Measurements from ENCODE around the gene DCLRE1C. TPM values are rescaled to one million over a fixed set of nuclear protein-coding genes. Genes with fewer than 3 reads are reported as not detected.

Gene DCLRE1C
- total and polyA plus RNA-seq, 9 of the 15 experiments (the other 6 are each of a cell fraction or from before 2014, with no cell fraction given): 8.8 to 22.2 (median 13.9) TPM

DNA sequence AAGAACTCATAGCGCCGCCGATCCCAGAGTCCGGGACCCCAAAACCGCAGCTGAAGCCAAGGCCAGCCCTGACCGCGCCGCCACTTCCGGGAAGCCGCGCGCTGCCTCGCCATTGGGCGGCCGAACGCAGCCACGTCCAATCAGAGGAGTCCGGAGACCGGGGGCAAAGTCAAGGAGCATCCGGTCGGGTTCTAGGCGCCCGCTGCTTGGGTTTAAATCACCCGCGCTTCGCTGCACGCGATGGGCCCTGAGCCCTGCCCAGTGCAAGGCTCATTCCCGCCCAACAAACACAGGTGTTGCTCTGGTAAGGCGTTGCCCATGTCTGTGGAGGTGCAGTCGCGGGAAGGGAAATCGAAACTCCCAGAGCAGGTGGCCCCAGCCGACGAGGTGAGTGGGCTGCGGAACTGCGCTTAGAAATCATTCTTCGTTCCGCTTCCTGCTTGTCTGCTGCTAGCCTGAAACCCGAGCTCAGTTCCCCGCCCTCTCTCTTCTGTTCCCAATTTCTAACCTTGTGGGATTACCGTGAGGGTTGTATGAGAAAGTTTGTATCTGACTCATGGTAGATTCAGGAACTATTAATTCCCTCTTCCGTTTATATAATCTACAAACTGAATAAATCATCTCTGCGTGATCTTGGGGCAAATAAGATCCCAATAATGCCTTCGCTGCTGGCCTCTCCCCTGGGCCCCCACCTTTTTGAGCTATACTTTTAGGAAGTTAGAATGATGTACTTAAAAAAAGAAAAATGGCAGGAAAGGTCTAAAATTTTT, at the start of gene DCLRE1C (continued):
- TF ChIP-seq KLF16 (IDR thresholded peaks at IDR 0.05): no peak
- no peak for TF ChIP-seq HDAC8 (tag; IDR thresholded peaks at IDR 0.05)
- TF ChIP-seq, protein P1, sequence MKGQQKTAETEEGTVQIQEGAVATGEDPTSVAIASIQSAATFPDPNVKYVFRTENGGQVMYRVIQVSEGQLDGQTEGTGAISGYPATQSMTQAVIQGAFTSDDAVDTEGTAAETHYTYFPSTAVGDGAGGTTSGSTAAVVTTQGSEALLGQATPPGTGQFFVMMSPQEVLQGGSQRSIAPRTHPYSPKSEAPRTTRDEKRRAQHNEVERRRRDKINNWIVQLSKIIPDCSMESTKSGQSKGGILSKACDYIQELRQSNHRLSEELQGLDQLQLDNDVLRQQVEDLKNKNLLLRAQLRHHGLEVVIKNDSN (CRISPR knock-in tag; IDR thresholded peaks at IDR 0.05): 0 out of 2 replicates have a peak, but pooled peaks have one; percentile 29
- no peak for TF ChIP-seq SNIP1 (IDR thresholded peaks at IDR 0.05; ENCODE audit: low read depth)
- no peak for TF ChIP-seq ZBTB7A (IDR thresholded peaks at IDR 0.05; ENCODE audit: borderline replicate concordance, control insufficient read depth, low read depth, low read length)
- no peak for TF ChIP-seq NR2F6 (CRISPR knock-in tag; IDR thresholded peaks at IDR 0.05)
- no peak for TF ChIP-seq ZNF695 (CRISPR knock-in tag; IDR thresholded peaks at IDR 0.05)
- TF ChIP-seq, protein P2, sequence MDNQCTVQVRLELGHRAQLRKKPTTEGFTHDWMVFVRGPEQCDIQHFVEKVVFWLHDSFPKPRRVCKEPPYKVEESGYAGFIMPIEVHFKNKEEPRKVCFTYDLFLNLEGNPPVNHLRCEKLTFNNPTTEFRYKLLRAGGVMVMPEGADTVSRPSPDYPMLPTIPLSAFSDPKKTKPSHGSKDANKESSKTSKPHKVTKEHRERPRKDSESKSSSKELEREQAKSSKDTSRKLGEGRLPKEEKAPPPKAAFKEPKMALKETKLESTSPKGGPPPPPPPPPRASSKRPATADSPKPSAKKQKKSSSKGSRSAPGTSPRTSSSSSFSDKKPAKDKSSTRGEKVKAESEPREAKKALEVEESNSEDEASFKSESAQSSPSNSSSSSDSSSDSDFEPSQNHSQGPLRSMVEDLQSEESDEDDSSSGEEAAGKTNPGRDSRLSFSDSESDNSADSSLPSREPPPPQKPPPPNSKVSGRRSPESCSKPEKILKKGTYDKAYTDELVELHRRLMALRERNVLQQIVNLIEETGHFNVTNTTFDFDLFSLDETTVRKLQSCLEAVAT (IDR thresholded peaks at IDR 0.05): peak in 1 of 2 experiments; percentile 71; a peak in 1 of 4 replicates
- TF ChIP-seq MECOM (CRISPR knock-in tag; IDR thresholded peaks at IDR 0.05): no peak
- no peak for TF ChIP-seq HIVEP1 (CRISPR knock-in tag; IDR thresholded peaks at IDR 0.05)
- TF ChIP-seq TBL1XR1 (IDR thresholded peaks at IDR 0.05; ENCODE audit: low read length in 2 of 2): 0 out of 4 replicates have a peak, but pooled peaks of 1 of the 2 experiments have one; percentile 6
- TF ChIP-seq YBX1 (IDR thresholded peaks at IDR 0.05): no peak
- TF ChIP-seq ETV1 (tag; conservative IDR thresholded peaks at IDR 0.05; ENCODE audit: low read depth): peak; percentile 93
- TF ChIP-seq, protein P3, sequence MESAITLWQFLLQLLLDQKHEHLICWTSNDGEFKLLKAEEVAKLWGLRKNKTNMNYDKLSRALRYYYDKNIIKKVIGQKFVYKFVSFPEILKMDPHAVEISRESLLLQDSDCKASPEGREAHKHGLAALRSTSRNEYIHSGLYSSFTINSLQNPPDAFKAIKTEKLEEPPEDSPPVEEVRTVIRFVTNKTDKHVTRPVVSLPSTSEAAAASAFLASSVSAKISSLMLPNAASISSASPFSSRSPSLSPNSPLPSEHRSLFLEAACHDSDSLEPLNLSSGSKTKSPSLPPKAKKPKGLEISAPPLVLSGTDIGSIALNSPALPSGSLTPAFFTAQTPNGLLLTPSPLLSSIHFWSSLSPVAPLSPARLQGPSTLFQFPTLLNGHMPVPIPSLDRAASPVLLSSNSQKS (CRISPR knock-in tag; IDR thresholded peaks at IDR 0.05): no peak
- TF ChIP-seq KLF13 (tag; IDR thresholded peaks at IDR 0.05; ENCODE audit: borderline replicate concordance, low read depth): no peak
- TF ChIP-seq, protein P4, sequence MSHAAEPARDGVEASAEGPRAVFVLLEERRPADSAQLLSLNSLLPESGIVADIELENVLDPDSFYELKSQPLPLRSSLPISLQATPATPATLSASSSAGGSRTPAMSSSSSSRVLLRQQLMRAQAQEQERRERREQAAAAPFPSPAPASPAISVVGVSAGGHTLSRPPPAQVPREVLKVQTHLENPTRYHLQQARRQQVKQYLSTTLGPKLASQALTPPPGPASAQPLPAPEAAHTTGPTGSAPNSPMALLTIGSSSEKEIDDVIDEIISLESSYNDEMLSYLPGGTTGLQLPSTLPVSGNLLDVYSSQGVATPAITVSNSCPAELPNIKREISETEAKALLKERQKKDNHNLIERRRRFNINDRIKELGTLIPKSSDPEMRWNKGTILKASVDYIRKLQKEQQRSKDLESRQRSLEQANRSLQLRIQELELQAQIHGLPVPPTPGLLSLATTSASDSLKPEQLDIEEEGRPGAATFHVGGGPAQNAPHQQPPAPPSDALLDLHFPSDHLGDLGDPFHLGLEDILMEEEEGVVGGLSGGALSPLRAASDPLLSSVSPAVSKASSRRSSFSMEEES (CRISPR knock-in tag; IDR thresholded peaks at IDR 0.05): no peak
- TF ChIP-seq NFE2L1 (tag; IDR thresholded peaks at IDR 0.05; ENCODE audit: borderline replicate concordance, low read depth): no peak
- TF ChIP-seq, protein P5, sequence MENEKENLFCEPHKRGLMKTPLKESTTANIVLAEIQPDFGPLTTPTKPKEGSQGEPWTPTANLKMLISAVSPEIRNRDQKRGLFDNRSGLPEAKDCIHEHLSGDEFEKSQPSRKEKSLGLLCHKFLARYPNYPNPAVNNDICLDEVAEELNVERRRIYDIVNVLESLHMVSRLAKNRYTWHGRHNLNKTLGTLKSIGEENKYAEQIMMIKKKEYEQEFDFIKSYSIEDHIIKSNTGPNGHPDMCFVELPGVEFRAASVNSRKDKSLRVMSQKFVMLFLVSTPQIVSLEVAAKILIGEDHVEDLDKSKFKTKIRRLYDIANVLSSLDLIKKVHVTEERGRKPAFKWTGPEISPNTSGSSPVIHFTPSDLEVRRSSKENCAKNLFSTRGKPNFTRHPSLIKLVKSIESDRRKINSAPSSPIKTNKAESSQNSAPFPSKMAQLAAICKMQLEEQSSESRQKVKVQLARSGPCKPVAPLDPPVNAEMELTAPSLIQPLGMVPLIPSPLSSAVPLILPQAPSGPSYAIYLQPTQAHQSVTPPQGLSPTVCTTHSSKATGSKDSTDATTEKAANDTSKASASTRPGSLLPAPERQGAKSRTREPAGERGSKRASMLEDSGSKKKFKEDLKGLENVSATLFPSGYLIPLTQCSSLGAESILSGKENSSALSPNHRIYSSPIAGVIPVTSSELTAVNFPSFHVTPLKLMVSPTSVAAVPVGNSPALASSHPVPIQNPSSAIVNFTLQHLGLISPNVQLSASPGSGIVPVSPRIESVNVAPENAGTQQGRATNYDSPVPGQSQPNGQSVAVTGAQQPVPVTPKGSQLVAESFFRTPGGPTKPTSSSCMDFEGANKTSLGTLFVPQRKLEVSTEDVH (IDR thresholded peaks at IDR 0.05; ENCODE audit: low read depth, partially characterized antibody): peak; percentile 87
- TF ChIP-seq FOXP1 (CRISPR knock-in tag; IDR thresholded peaks at IDR 0.05): peak; percentile 20; the same call in 1 of the 2 replicates
- TF ChIP-seq NFRKB (IDR thresholded peaks at IDR 0.05; ENCODE audit: low read depth): no peak
